HG02759 (cell line): ENCODE data around the gene KRTAP5-4.
"Not testable (repeated sequence)": the region's sequence is repeated elsewhere in the genome, so short reads cannot be mapped to it uniquely, and the experiment has no call there.

Experiments
- ATAC-seq: cut with Tn5 transposase; IDR thresholded peaks from one replicate; pipeline ENCODE4 v1.9.1; 2021; ENCODE audit warnings: mild to moderate bottlenecking, moderate library complexity; ENCODE audit not compliant: unreplicated experiment

KRTAP5-4 gene

GRCh38 chr11:1622086-1622485 lies at the start of gene KRTAP5-4:
TSS of gene KRTAP5-4 (minus strand) at chr11:1622138. CDS start at chr11:1622093, 45 bp downstream.
- no peak for ATAC-seq

GRCh38 chr11:1671658-1672057 lies 49.7 kb upstream of the KRTAP5-4 start:
- ATAC-seq: no peak

GRCh38 chr11:1670905-1671371 lies 49.0 kb upstream of the KRTAP5-4 start:
- ATAC-seq: no peak

GRCh38 chr11:1670457-1670856 lies 48.5 kb upstream of the KRTAP5-4 start:
- not testable (repeated sequence) for ATAC-seq

GRCh38 chr11:1669546-1670218 lies 47.7 kb upstream of the KRTAP5-4 start:
- ATAC-seq: no peak

GRCh38 chr11:1668911-1669473 lies 47.1 kb upstream of the KRTAP5-4 start:
- no peak for ATAC-seq

GRCh38 chr11:1667906-1668305 lies 46.0 kb upstream of the KRTAP5-4 start:
- no peak for ATAC-seq

- no peak for ATAC-seq
These were observed 45.3 kb upstream of the KRTAP5-4 start for GRCh38 chr11:1667121-1667850.

GRCh38 chr11:1665313-1665712 lies 43.4 kb upstream of the KRTAP5-4 start:
- no peak for ATAC-seq

- ATAC-seq: not testable (repeated sequence)
These were observed 40.9 kb upstream of the KRTAP5-4 start for GRCh38 chr11:1662699-1663283.

GRCh38 chr11:1661454-1662269 lies 39.7 kb upstream of the KRTAP5-4 start:
- ATAC-seq: not testable (repeated sequence)

- ATAC-seq: no peak
These were observed 38.4 kb upstream of the KRTAP5-4 start for GRCh38 chr11:1660111-1660867.

GRCh38 chr11:1659506-1659905 lies 37.6 kb upstream of the KRTAP5-4 start:
- ATAC-seq: no peak

- ATAC-seq: no peak
These were observed 34.7 kb upstream of the KRTAP5-4 start for GRCh38 chr11:1656670-1657069.

GRCh38 chr11:1656061-1656441 lies 34.1 kb upstream of the KRTAP5-4 start:
- ATAC-seq: no peak

- no peak for ATAC-seq
These were observed 33.5 kb upstream of the KRTAP5-4 start for GRCh38 chr11:1655168-1656060.

GRCh38 chr11:1654388-1655167 lies 32.6 kb upstream of the KRTAP5-4 start:
- ATAC-seq: no peak
